Lower lobe of right lung (tissue), 2 donors: ENCODE data around the gene ZSWIM5. TPM values are rescaled to one million over a fixed set of nuclear protein-coding genes. Genes with fewer than 3 reads are reported as not detected.

Experiments used
- ATAC-seq, 2 donors: fragments of 200-7000 bp; cut with Tn5 transposase; one replicate each; pipeline ENCODE4 v1.9.1; 2020 to 2022; ENCODE audit warnings: mild to moderate bottlenecking in 2 of 2, moderate library complexity in 2 of 2
- DNase-seq: peaks from one replicate; pipeline ENCODE4 v3.0.0-alpha.2; 2020
- H3K27ac ChIP-seq: fragments of 200-600 bp; one replicate; pipeline ENCODE4 v1.8.0; 2022
- H3K27me3 ChIP-seq: fragments of 200-600 bp; one replicate; pipeline ENCODE4 v1.8.0; 2022; ENCODE audit warnings: low read depth
- H3K36me3 ChIP-seq: fragments of 200-600 bp; one replicate; pipeline ENCODE4 v1.8.0; 2022; ENCODE audit warnings: mild to moderate bottlenecking
- H3K4me1 ChIP-seq: fragments of 200-600 bp; one replicate; pipeline ENCODE4 v1.8.0; 2022
- H3K4me3 ChIP-seq: fragments of 200-600 bp; one replicate; pipeline ENCODE4 v1.8.0; 2022; ENCODE audit warnings: mild to moderate bottlenecking
- H3K9me3 ChIP-seq: fragments of 200-600 bp; one replicate; pipeline ENCODE4 v1.8.0; 2022
- intact Hi-C: fragments of 100-400 bp; cut with DNase I; formaldehyde crosslinking; loops from one replicate; pipeline ENCODE4 v1.11.0; 2022
- total RNA-seq: library from RNA; stranded (reverse); fragmentation: NEBNext Ultra II Directional; extraction: Animal tissue kit (Norgen Biotek cat#: 25700); gene quantifications from one replicate; pipeline ENCODE4 v1.2.1, GENCODE V29; 2021
- TF ChIP-seq, protein P1 (sequence below): fragments of 200-600 bp; IDR thresholded peaks from one replicate; pipeline ENCODE4 v1.8.0; 2022; ENCODE audit warnings: antibody characterized with exemption, mild to moderate bottlenecking
- donor health status: DM: no; HTN: yes; CAD: no; lungs with severe emphysema.

ZSWIM5 gene
- total RNA-seq, 1 donor from 2014 or later, result 3.6 TPM

DNA sequence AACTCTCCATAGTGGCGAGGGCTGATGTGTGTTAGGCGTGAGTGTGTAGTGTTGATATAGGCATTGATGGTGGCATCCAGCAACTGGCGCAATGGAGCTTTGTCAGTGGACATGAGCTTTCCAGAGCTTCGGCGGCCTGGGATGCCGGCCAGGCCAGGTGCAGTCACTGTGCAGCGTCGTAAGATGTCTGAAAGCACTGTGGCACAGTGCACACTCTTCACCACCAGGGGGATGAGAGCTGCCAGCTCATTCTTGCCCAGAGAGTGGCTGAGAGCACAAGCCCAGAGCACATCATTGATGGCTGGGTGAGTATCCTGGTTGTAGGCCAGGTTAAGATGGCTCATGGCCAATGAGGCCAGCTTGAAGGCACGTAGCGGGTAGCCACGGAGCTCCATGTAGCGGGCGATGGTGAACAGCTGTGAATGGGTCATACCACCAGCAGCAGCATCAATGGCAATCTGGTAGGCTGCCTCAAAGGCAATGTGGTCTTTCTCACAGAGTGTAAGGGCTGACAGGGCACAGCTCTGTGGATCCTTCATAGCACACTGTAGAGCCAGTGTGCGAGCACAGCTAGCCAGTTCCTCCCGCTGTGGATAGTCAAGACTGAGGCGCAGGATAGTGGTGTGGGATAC is 187.7 kb downstream of the ZSWIM5 start:
- peak; percentile 74 for DNase-seq
- H3K4me1 ChIP-seq, result peaks cover under 1% of the 10 kb centered on the region
- no peak overlapping the region for H3K27ac ChIP-seq
- ATAC-seq, result peak; percentile 89
- no peak overlapping the region for H3K4me3 ChIP-seq
- H3K36me3 ChIP-seq, result peaks cover 6% of the 10 kb centered on the region
- TF ChIP-seq, protein P1, sequence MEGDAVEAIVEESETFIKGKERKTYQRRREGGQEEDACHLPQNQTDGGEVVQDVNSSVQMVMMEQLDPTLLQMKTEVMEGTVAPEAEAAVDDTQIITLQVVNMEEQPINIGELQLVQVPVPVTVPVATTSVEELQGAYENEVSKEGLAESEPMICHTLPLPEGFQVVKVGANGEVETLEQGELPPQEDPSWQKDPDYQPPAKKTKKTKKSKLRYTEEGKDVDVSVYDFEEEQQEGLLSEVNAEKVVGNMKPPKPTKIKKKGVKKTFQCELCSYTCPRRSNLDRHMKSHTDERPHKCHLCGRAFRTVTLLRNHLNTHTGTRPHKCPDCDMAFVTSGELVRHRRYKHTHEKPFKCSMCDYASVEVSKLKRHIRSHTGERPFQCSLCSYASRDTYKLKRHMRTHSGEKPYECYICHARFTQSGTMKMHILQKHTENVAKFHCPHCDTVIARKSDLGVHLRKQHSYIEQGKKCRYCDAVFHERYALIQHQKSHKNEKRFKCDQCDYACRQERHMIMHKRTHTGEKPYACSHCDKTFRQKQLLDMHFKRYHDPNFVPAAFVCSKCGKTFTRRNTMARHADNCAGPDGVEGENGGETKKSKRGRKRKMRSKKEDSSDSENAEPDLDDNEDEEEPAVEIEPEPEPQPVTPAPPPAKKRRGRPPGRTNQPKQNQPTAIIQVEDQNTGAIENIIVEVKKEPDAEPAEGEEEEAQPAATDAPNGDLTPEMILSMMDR, result peak; percentile 76
- intact Hi-C loops, result no loop called here
- H3K9me3 ChIP-seq, result no peaks in the 10 kb centered on the region
- no peaks in the 10 kb centered on the region for H3K27me3 ChIP-seq

DNA sequence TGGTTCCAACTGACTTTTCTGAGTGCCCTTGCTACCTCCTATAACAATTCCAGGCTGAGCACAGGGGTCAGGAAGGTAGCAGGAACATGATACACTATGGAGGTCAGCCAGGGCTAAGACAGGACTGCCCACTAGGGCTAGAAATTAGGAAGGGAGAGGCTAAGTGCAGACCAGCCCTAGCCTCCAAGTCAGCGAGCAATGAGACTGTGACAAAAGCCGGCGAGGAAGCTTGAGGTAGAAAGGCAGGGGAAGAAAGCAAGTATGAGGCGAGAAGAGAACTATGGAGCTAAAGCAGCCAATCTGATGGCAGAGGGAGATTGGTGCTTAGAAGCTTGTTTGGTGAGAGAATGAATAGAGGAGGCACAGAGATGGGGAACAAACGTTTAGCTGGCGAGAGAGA is 189.6 kb downstream of the ZSWIM5 start:
- no peak for ATAC-seq
- no peaks in the 10 kb centered on the region for H3K27me3 ChIP-seq
- H3K4me1 ChIP-seq, result peaks cover 16% of the 10 kb centered on the region
- TF ChIP-seq, protein P1, result no peak
- no peak overlapping the region for H3K27ac ChIP-seq
- no peak overlapping the region for H3K4me3 ChIP-seq
- intact Hi-C loops, result no loop called here
- peaks cover 6% of the 10 kb centered on the region for H3K36me3 ChIP-seq
- no peaks in the 10 kb centered on the region for H3K9me3 ChIP-seq
- DNase-seq, result no peak

GRCh38 chr1:45016090-45016697 is 190.2 kb downstream of the ZSWIM5 start:
- intact Hi-C loops, result no loop called here
- TF ChIP-seq, protein P1, result no peak
- no peaks in the 10 kb centered on the region for H3K9me3 ChIP-seq
- peaks cover 22% of the 10 kb centered on the region for H3K4me1 ChIP-seq
- no peak overlapping the region for H3K27ac ChIP-seq
- no peak for DNase-seq
- H3K4me3 ChIP-seq, result no peak overlapping the region
- no peak for ATAC-seq
- peaks cover 6% of the 10 kb centered on the region for H3K36me3 ChIP-seq
- H3K27me3 ChIP-seq, result no peaks in the 10 kb centered on the region

GRCh38 chr1:45015683-45016082 is 190.7 kb downstream of the ZSWIM5 start:
- intact Hi-C loops, result no loop called here
- H3K36me3 ChIP-seq, result peaks cover 6% of the 10 kb centered on the region
- ATAC-seq (no peak), DNase-seq (no peak)
- H3K9me3 ChIP-seq, result no peaks in the 10 kb centered on the region
- no peaks in the 10 kb centered on the region for H3K27me3 ChIP-seq
- H3K27ac ChIP-seq, result no peak overlapping the region
- H3K4me1 ChIP-seq, result peaks cover 22% of the 10 kb centered on the region
- no peak overlapping the region for H3K4me3 ChIP-seq
- TF ChIP-seq, protein P1, result no peak

DNA sequence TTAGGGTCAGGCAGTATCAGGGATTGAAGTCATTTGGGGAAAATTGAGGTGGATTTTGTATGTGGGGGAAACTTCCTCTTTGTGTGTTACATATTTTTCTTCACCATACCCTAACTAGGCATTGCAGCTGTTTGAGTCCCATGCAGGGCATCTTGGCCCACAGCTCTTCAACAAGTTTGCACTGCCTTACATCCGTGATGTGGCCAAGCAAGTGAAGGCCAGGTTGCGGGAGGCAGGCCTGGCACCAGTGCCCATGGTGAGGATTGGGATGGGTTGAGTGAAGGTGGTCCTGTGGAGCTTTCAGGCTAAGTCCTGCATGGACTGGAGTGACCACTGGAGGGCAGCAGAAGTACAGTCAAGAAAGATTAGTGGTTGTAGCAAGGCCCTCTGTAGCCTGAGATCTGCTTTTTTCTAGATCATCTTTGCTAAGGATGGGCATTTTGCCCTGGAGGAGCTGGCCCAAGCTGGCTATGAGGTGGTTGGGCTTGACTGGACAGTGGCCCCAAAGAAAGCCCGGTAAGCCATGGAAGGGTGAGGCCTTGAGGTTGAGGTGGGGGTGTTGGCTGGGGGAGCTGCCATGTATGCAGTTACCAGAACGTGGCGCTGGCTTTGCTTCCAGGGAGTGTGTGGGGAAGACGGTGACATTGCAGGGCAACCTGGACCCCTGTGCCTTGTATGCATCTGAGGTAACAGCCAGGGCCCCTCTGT is 191.9 kb downstream of the ZSWIM5 start:
- H3K27ac ChIP-seq, result no peak overlapping the region
- H3K4me1 ChIP-seq, result peaks cover 31% of the 10 kb centered on the region
- no peak overlapping the region for H3K4me3 ChIP-seq
- peaks cover 9% of the 10 kb centered on the region for H3K36me3 ChIP-seq
- intact Hi-C loops, result no loop called here
- DNase-seq, result peak; percentile 81
- no peaks in the 10 kb centered on the region for H3K27me3 ChIP-seq
- TF ChIP-seq, protein P1, result peak; percentile 93
- peak; percentile 27 to 45 for ATAC-seq
- no peaks in the 10 kb centered on the region for H3K9me3 ChIP-seq
